Immature natural killer cell (primary cell): ENCODE measurements around the gene TAF4B. TPM values are rescaled to one million over a fixed set of nuclear protein-coding genes. Genes with fewer than 3 reads are reported as not detected.

Experiments
- DNase-seq, 3 donors: peaks; one replicate each; pipeline ENCODE4 v3.0.0; 2022; ENCODE audit warnings: mixed read lengths in 1 of 3
- H3K27ac Mint-ChIP-seq, 6 donors: one replicate each; pipeline ENCODE4 v1.8.0; 2020; ENCODE audit warnings: mixed read lengths in 6 of 6, mild to moderate bottlenecking in 5 of 6, inconsistent platforms in 4 of 6, moderate library complexity in 3 of 6
- H3K27me3 Mint-ChIP-seq, 3 donors: one replicate each; pipeline ENCODE4 v1.8.0; 2020 to 2021; ENCODE audit warnings: low read depth in 3 of 3, mild to moderate bottlenecking in 3 of 3, mixed read lengths in 3 of 3, moderate library complexity in 3 of 3, inconsistent platforms in 1 of 3
- H3K36me3 Mint-ChIP-seq, 3 donors: one replicate each; pipeline ENCODE4 v1.8.0; 2020; ENCODE audit warnings: mixed read lengths in 3 of 3, inconsistent platforms in 2 of 3, mild to moderate bottlenecking in 2 of 3
- H3K4me1 Mint-ChIP-seq, 2 donors: one replicate each; pipeline ENCODE4 v1.8.0; 2020; ENCODE audit warnings: inconsistent platforms in 2 of 2, mild to moderate bottlenecking in 2 of 2, mixed read lengths in 2 of 2, moderate library complexity in 1 of 2
- H3K4me3 Mint-ChIP-seq, 5 donors: one replicate each; pipeline ENCODE4 v1.8.0; 2020; ENCODE audit warnings: mild to moderate bottlenecking in 5 of 5, mixed read lengths in 5 of 5, inconsistent platforms in 3 of 5, moderate library complexity in 3 of 5
- H3K9me3 Mint-ChIP-seq, 6 donors: one replicate each; pipeline ENCODE4 v1.8.0; 2020; ENCODE audit warnings: mild to moderate bottlenecking in 6 of 6, mixed read lengths in 6 of 6, inconsistent platforms in 4 of 6, moderate library complexity in 3 of 6
- polyA plus RNA-seq, 3 donors: library from polyadenylated mRNA; unstranded; fragments of 300-500 nt; fragmentation: Illumina TruSeq; gene quantifications; one replicate each; pipeline ENCODE4 v1.2.3, GENCODE V29; 2021

The TAF4B gene
- polyA plus RNA-seq, 3 donors from 2014 or later = 1.0 to 2.4 (median 1.1) TPM

DNA sequence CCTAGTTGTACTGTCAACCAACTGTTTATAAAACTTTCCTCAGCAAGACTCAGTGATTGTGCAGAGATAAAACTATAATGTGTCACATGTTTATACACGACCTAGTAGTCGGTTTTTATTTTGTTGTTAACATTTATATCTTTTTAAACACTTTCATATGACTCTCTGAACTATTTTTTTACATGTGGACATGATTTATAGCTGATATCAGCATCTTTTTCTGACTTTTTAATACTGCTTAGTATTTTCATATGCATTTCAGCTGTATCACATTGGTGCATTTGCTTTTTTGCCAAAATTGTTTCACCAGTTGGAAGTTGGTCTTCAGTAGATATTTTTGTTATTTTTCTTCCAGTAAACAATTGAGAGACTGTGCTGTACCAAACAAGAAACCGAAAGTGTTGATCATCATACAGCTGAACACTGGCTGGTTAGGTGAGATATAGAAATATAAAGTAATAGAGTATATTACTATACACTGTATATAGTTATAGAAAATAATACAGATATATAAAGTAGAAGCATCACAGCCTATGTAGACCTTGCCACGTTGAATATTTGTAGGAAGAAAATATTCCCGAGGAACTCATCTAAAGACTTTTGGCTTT lies 167.9 kb downstream of the TAF4B start:
- Mint-ChIP-seq H3K27ac (no peak overlapping the region), H3K4me3 (no peak overlapping the region), H3K9me3 (no peaks in the 10 kb centered on the region), H3K4me1 (peaks cover 0 to 5% of the 10 kb centered on the region in 2 donors), H3K27me3 (no peaks in the 10 kb centered on the region), H3K36me3 (no peaks in the 10 kb centered on the region)
- DNase-seq = no peak

DNA sequence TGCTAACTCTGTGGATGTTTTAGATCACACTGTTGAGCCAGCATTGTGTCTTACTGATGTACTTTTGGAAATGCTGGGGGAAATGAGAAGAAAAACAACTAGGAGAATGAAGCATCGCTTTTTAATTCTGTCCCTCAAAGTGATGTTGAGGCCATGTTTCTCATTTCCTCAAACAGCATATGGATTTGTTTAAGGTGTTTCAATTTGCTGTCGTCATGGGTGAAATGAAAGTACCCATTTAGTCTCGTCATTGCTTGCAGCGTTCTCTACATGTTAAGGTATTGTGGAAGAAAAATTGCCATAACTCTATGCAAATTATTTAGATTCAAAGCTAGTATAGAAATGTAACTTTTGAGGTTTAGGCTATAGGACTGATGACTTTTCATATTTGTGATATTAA lies 170.8 kb downstream of the TAF4B start:
- DNase-seq = no peak
- Mint-ChIP-seq H3K36me3 (no peaks in the 10 kb centered on the region), H3K27ac (no peak overlapping the region)

DNA sequence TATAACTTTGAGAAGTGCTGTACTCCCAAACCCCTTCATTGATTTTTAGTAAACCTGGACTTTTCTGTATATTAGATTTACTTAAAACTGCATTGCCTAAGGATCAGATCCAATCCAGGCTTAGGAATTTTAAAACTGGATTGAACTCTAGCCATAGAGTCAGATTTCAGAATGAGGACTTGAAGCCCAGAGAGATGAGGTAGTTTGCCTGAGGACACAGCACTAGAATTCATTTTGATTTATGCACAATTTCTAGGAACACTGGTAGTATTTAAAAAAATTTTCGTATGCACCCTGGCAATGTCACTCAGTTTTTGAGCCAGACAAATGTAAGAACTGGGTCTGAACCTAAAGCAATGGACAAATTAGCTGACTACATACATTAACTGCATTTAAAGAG lies 177.2 kb downstream of the TAF4B start:
- Mint-ChIP-seq H3K4me1 (no peaks in the 10 kb centered on the region), H3K4me3 (no peak overlapping the region), H3K27me3 (peaks cover 0 to 6% (median 2%) of the 10 kb centered on the region in 3 donors), H3K36me3 (no peaks in the 10 kb centered on the region), H3K27ac (no peak overlapping the region), H3K9me3 (no peaks in the 10 kb centered on the region)
- no peak for DNase-seq

More for the DNA sequence above, 170.8 kb downstream of the TAF4B start:
- Mint-ChIP-seq H3K9me3 (no peaks in the 10 kb centered on the region), H3K4me1 (peaks cover 0 to 5% of the 10 kb centered on the region in 2 donors), H3K4me3 (no peak overlapping the region), H3K27me3 (no peaks in the 10 kb centered on the region)

DNA sequence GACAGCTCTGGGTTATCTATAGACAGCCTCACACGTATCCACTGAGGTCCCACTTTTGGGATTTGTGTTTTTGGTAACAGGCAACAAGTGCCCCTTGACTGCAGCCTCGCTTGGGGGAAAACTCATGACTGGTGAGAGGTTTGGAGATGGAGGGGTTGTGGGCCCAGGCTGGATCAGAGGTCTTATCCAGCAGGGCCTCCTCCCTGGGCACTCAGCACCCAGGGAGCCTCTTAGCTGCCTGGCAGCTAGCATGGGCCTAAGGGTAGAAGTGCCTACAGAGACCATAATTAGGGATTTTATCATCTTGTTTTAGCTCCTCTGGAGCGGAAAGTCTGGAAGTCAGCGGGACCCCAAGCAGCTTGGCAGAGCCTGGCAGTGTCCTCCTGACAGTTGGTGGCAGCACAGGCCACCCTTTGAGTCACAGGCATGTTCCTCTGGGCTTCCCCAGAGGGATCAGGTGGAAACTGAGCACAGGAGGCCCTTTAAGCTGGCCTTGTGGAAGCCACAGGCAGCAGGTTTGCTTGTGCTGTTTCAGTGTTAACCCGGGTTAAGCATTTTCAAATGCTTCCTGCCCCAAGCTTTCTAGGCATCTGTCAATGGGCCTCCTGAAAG lies 179.1 kb downstream of the TAF4B start:
- Mint-ChIP-seq H3K4me3 (no peak overlapping the region), H3K4me1 (no peaks in the 10 kb centered on the region), H3K36me3 (no peaks in the 10 kb centered on the region), H3K27ac (no peak overlapping the region), H3K9me3 (no peaks in the 10 kb centered on the region), H3K27me3 (peaks cover 2 to 6% (median 2%) of the 10 kb centered on the region in 3 donors)
- no peak for DNase-seq

DNA sequence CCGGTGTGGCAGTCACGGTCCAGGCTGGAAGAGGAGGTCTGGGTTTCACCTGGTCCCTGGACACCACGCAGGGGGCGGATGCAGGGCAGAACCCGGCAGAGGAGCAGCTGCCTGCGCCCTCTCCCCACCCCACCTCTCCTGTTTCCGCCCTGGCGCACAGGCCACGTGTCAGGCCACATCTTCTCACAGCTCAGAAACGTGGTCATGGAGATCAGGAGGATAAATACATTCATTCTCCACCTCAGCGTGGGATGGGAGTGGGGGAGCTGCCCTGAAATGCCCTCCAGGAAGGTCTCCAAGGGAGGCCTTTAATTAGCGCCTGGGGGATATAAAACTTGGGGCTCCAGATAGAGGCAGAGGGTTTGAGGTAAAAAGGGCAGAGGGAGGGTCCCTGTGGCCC lies 180.1 kb downstream of the TAF4B start:
- H3K4me1 Mint-ChIP-seq = no peaks in the 10 kb centered on the region
- no peak overlapping the region for H3K27ac Mint-ChIP-seq
- H3K27me3 Mint-ChIP-seq = peaks cover 2 to 6% (median 2%) of the 10 kb centered on the region in 3 donors
- H3K9me3 Mint-ChIP-seq = peaks cover 0 to 1% (median 0%) of the 10 kb centered on the region in 6 donors
- DNase-seq = no peak
- H3K4me3 Mint-ChIP-seq = no peak overlapping the region
- H3K36me3 Mint-ChIP-seq = no peaks in the 10 kb centered on the region

DNA sequence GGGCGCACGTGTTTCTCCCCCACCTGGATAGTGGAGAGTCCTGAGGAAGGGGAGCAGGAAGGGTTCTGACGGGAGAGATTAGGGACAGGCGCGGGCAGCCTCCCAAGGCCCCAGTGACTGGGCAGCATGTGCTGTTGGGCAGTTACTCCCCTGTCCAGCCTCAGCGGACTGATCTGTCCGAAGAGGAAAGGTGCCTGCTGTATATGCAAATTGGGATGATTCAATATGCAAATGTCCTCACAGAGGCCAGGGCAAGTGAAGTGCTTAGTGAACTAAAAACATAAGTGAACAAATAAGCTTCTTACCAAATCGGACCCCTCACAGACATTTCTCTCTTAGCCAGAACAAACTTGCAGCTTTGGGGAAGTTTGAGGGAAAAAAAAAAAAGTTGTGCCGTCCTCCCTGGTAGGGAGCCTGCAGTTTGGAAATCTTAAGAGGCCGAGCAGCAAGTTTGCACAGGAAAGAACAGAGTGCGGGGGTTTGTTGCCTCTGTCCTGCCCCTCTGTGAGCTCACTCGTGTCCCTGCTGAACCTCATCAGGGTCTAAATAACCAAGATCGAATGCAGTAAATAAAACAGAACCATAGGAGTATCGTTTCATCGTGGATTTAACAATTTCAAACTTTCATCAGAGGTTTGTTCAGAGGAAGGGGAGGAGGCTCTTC lies 180.7 kb downstream of the TAF4B start:
- H3K4me1 Mint-ChIP-seq = no peaks in the 10 kb centered on the region
- peaks cover 0 to 1% (median 0%) of the 10 kb centered on the region in 6 donors for H3K9me3 Mint-ChIP-seq
- no peak overlapping the region for H3K4me3 Mint-ChIP-seq
- no peak for DNase-seq
- peak overlapping the region in 1 of 6 donors; percentile 15 for H3K27ac Mint-ChIP-seq
- H3K27me3 Mint-ChIP-seq = peaks cover 2 to 6% (median 2%) of the 10 kb centered on the region in 3 donors
- no peaks in the 10 kb centered on the region for H3K36me3 Mint-ChIP-seq

DNA sequence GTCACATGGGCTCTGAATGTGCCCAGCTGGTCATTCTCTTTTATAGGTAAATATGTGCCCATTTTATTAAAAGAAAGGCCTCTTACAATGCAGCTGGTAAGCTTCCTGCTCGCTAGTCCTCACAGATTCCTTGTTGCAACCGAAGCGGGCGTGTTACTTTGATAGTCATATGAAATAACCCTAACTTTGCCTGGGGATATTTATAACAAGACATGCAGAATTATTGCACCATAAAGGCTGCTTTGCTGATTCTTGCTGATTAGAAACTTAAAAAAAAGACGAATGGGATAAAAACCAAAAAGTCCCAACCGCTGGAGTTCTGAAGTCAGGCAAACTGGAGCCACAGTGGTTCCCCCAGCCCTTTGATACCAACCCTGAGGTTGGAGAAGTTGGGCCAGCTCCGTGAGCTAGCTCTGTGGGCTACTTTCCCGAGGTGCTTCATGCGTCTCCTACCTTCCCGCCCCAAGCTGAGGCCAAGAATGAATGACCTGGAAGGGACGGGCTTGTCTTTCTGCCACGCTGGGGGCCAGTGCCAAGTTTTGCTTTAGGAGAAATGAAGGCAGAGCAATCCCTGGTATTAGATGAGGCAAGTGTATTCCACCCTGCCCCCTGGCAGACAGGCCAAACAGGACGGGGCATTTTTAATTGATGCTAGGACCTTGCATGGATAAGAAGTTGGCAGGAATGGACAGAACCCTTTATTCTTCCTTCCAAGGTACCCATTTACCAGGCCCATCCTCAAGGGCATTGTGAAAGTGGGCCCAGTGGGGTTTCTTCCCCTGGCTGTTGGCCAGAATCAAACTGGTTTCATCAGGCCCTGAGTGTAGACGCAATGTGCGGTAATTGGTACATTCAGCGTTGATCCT lies 181.7 kb downstream of the TAF4B start:
- Mint-ChIP-seq H3K9me3 (peaks cover 0 to 1% (median 0%) of the 10 kb centered on the region in 6 donors), H3K27ac (no peak overlapping the region), H3K4me1 (no peaks in the 10 kb centered on the region), H3K27me3 (peaks cover 2 to 6% (median 2%) of the 10 kb centered on the region in 3 donors), H3K36me3 (no peaks in the 10 kb centered on the region), H3K4me3 (no peak overlapping the region)
- DNase-seq = no peak

DNA sequence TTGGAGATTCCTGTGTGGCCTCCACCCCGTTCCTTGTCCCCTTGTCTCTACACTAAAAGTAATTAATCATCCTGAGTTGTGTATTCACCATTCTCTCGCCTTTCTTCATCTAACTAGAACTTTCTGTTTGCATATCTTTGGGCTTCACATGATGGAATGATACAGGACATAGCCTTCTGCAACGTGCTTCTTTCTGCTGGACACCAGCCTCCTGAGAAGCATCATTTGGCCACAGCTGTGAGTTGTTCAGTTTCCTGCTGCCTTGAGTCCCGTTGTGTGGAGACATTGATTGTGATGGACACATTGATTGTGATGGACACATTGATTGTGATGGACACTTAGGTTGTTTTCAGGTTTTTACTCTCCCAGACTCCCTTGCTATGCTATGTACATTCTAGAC lies 182.8 kb downstream of the TAF4B start:
- Mint-ChIP-seq H3K27me3 (peaks cover 2 to 3% (median 2%) of the 10 kb centered on the region in 3 donors), H3K4me1 (no peaks in the 10 kb centered on the region), H3K9me3 (peaks cover 0 to 1% (median 0%) of the 10 kb centered on the region in 6 donors), H3K27ac (no peak overlapping the region), H3K36me3 (no peaks in the 10 kb centered on the region), H3K4me3 (no peak overlapping the region)
- DNase-seq = no peak

DNA sequence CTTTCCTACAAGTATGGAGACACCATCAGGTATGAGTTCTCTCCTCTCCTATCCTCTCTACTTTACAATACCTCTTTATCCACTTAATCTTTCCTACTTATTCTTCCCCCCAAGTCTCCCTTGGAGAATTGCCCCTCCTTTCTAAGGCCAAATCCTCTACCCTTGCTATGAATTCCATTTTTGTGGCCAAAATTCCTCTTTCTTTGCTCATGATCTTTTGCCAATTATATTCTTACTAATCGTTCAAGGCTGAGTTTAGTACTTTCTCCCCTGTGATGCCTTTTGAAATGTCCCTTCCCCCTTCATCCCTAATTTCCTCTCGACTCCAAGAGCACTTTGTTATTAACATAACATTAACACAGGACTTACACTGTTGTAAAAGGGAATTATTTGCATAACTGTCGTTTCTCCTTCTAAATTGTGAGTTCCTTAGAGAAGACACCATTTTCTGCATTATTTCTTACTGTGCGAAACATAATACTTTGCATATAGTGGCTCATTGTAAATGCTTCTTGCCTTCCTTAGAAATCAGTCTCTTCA lies 188.7 kb downstream of the TAF4B start:
- Mint-ChIP-seq H3K27ac (no peak overlapping the region), H3K4me3 (no peak overlapping the region), H3K36me3 (no peaks in the 10 kb centered on the region), H3K9me3 (peaks cover 0 to 1% (median 0%) of the 10 kb centered on the region in 6 donors), H3K27me3 (peaks cover 0 to 4% (median 3%) of the 10 kb centered on the region in 3 donors), H3K4me1 (no peaks in the 10 kb centered on the region)
- no peak for DNase-seq

DNA sequence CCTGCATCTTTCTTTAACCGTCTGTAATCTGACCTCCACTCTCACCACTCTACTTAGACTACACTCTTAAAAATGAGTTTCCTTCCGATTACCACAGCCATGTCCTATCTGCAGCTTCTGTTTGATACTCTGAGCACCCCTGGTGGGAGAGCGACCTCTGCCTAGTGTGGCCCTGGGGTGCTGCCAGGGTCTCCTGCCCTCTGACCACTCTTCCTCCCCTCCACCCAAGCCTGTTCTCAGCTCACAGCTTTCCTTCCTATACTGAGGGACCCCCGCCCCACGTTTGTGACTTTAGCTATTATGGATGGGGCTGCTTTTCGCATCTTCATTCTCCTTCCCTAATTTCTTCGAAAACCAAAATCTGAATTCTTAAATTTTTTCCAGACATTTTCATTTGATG lies 189.4 kb downstream of the TAF4B start:
- no peak overlapping the region for H3K4me3 Mint-ChIP-seq
- H3K36me3 Mint-ChIP-seq = no peaks in the 10 kb centered on the region

DNA sequence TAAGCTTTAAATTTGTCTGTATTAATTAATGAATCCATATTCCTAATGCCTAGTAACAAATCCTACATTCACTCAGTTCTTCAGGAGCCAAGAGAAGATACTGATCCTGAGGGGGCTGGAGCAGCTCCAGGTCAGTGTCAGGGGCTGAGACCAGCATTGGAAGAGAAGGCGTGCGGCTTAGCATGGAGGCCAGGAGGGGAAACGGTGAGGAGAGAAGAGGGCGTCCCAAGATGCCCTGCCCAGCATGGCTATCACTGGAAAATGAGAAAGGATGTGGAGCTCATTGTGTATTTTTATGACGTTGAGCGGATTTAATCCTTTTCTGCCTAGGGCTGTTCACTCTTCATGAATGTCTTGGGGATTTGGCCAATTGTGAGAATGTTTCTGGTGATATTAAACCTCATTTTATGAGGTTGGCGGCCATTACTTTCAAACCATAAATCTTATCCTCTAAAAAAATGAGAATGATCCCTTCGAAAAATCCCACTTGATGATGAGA lies 190.5 kb downstream of the TAF4B start:
- no peaks in the 10 kb centered on the region for H3K9me3 Mint-ChIP-seq
- no peaks in the 10 kb centered on the region for H3K4me1 Mint-ChIP-seq
- H3K36me3 Mint-ChIP-seq = no peaks in the 10 kb centered on the region

More for the DNA sequence above, 189.4 kb downstream of the TAF4B start:
- H3K4me1 Mint-ChIP-seq = no peaks in the 10 kb centered on the region
- H3K27ac Mint-ChIP-seq = no peak overlapping the region
- peaks cover 0 to 1% (median 0%) of the 10 kb centered on the region in 6 donors for H3K9me3 Mint-ChIP-seq
- peaks cover 0 to 4% (median 3%) of the 10 kb centered on the region in 3 donors for H3K27me3 Mint-ChIP-seq
- DNase-seq = no peak

DNA sequence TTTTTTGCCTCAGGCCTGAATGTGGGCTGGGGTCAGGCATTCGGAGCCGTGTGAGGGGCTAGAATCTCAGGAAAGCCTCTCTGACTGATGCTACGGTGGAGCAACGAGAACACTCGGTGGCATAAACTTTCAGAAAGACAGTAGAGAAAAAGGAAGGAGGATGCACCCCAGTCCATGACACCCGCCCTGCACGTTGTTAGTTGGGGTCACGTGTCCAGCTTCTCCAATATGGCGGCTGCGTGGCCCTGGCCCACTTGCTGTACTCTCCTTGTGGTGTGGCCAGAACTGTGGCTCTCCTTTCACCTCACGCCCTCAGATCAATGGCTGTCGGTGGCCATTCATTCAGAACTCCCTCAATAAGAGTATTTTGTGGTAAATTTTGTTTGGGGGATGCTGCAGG lies 190.9 kb downstream of the TAF4B start:
- peaks cover 0 to 4% (median 3%) of the 10 kb centered on the region in 3 donors for H3K27me3 Mint-ChIP-seq
- no peak for DNase-seq
- H3K4me3 Mint-ChIP-seq = no peak overlapping the region
- no peaks in the 10 kb centered on the region for H3K4me1 Mint-ChIP-seq
- no peaks in the 10 kb centered on the region for H3K9me3 Mint-ChIP-seq
- H3K27ac Mint-ChIP-seq = no peak overlapping the region
- no peaks in the 10 kb centered on the region for H3K36me3 Mint-ChIP-seq

More for the DNA sequence above, 190.5 kb downstream of the TAF4B start:
- DNase-seq = no peak
- Mint-ChIP-seq H3K4me3 (no peak overlapping the region), H3K27me3 (peaks cover 0 to 4% (median 3%) of the 10 kb centered on the region in 3 donors), H3K27ac (no peak overlapping the region)

DNA sequence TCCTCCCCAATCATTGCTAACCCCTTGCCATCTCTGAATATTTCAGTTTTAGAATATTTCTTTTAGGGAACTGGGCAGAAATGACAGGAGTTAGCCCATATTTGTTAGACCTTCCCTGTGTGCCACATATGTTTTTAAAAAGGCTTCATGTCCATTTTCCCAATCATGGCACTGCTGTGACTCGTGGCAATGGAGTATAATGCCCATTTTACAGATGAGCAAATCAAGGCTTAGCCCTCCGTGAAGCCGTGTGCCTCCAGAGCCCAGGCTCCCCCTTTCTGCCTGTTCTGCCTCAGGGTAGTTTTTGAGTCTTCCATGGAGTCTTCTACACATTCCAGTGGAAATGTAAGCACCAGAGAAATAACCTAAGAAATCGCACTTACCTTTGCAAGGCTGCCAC lies 192.0 kb downstream of the TAF4B start:
- Mint-ChIP-seq H3K36me3 (no peaks in the 10 kb centered on the region), H3K27ac (no peak overlapping the region), H3K27me3 (peaks cover 0 to 6% (median 3%) of the 10 kb centered on the region in 3 donors), H3K9me3 (no peaks in the 10 kb centered on the region), H3K4me3 (no peak overlapping the region), H3K4me1 (no peaks in the 10 kb centered on the region)
- DNase-seq = no peak
